A549 (cell line): ENCODE results near the gene GPRC6A. TPM values are rescaled to one million over a fixed set of nuclear protein-coding genes. Genes with fewer than 3 reads are reported as not detected.

ENCODE experiments used
- ATAC-seq, 2 experiments: fragments of 200-7000 bp in 1 of 2; fragments of >200 bp in 1 of 2; cut with Nextera tagmentation in 1 of 2; cut with Tn5 transposase in 1 of 2; 3 replicates each; pipeline versions ENCODE4 v1.8.0 to v1.9.1; 2018 to 2020; ENCODE audit warnings: mild to moderate bottlenecking in 1 of 2, moderate library complexity in 1 of 2
- CTCF ChIA-PET: fragments of 300-600 bp; sonication (Branson Sonifier 250); formaldehyde crosslinking; extraction: SDS; loops from one replicate; lab custom pipeline; 2021; ENCODE audit warnings: antibody characterized with exemption, inconsistent platforms; lab: Yijun Ruan, JAX
- POLR2A ChIA-PET: fragments of 350-600 bp; formaldehyde crosslinking; extraction: SDS; loops from one replicate; lab custom pipeline; 2021; ENCODE audit warnings: antibody characterized with exemption, inconsistent platforms; lab: Yijun Ruan, JAX
- DNase-seq, 2 experiments: peaks; one replicate each; pipeline versions ENCODE4 v3.0.0 to v3.0.0-alpha.2; 2011 to 2016; ENCODE audit warnings: low read depth in 1 of 2, low spot score in 1 of 2
- FAIRE-seq: peaks from 2 replicates; lab custom pipeline; 2011; peaks lifted over from hg19 to GRCh38; lab: Jason Lieb, UNC
- H3K27ac ChIP-seq, 2 experiments: fragments of >200 bp; sonication (Bioruptor Twin); formaldehyde crosslinking; 3 replicates each; pipeline ENCODE4 v1.5.1; 2016 to 2017
- H3K4me1 ChIP-seq: fragments of >200 bp; sonication (Bioruptor Twin); formaldehyde crosslinking; 3 replicates; pipeline ENCODE4 v1.6.1; 2016
- H3K4me2 ChIP-seq: fragments of >200 bp; sonication (Bioruptor Twin); formaldehyde crosslinking; 3 replicates; pipeline ENCODE4 v1.6.1; 2016
- H3K4me3 ChIP-seq: fragments of >200 bp; sonication (Bioruptor Twin); formaldehyde crosslinking; 3 replicates; pipeline ENCODE4 v1.5.1; 2016
- H3K9me3 ChIP-seq: fragments of >200 bp; sonication (Bioruptor Twin); formaldehyde crosslinking; 3 replicates; pipeline ENCODE4 v1.6.1; 2016
- BHLHE40 ChIP-seq: IDR thresholded peaks from 2 replicates; pipeline ENCODE4 v1.6.1; 2012; ENCODE audit warnings: low read depth, low read length, inconsistent platforms
- CBX8 ChIP-seq: fragments of 200-600 bp; sonication (generic); IDR thresholded peaks from 2 replicates; pipeline ENCODE4 v1.6.1; 2016
- CTCF ChIP-seq: fragments of >200 bp; sonication (Bioruptor Twin); formaldehyde crosslinking; IDR thresholded peaks from 3 replicates; pipeline ENCODE4 v1.5.1; 2016
- EHF ChIP-seq: fragments of 250-450 bp; sonication (Bioruptor Pico); IDR thresholded peaks from 2 replicates; pipeline ENCODE4 v1.5.0; 2020; ENCODE audit warnings: mild to moderate bottlenecking
- EHMT2 ChIP-seq: fragments of 200-600 bp; sonication (generic); IDR thresholded peaks from 2 replicates; pipeline ENCODE4 v1.6.1; 2016; ENCODE audit warnings: antibody characterized with exemption, low read depth, mild to moderate bottlenecking, moderate library complexity
- EP300 ChIP-seq, 2 experiments: fragments of >200 bp; sonication (Bioruptor Twin); formaldehyde crosslinking; IDR thresholded peaks; 2 replicates in 1 of 2; 3 replicates in 1 of 2; pipeline ENCODE4 v1.6.1; 2016 to 2017
- FOXS1 ChIP-seq: fragments of 250-450 bp; sonication (Bioruptor Pico); IDR thresholded peaks from 2 replicates; pipeline ENCODE4 v1.5.0; 2020; ENCODE audit warnings: mild to moderate bottlenecking, moderate library complexity
- GATA3 ChIP-seq: IDR thresholded peaks from 2 replicates; pipeline ENCODE4 v1.6.1; 2012; ENCODE audit warnings: borderline replicate concordance
- HOXB13 ChIP-seq: fragments of 250-450 bp; sonication (Bioruptor Pico); IDR thresholded peaks from 2 replicates; pipeline ENCODE4 v1.5.0; 2020; ENCODE audit warnings: low read depth, mild to moderate bottlenecking, moderate library complexity
- JUN ChIP-seq, 2 experiments: fragments of >200 bp; sonication (Bioruptor Twin); formaldehyde crosslinking; IDR thresholded peaks; 2 replicates in 1 of 2; 3 replicates in 1 of 2; pipeline ENCODE4 v1.6.1; 2016 to 2017
- KDM1A ChIP-seq: fragments of 200-600 bp; sonication (generic); IDR thresholded peaks from 2 replicates; pipeline ENCODE4 v1.6.1; 2016; ENCODE audit warnings: low read depth, mild to moderate bottlenecking
- MYC ChIP-seq: IDR thresholded peaks from 2 replicates; pipeline ENCODE4 v1.6.1; 2012; ENCODE audit warnings: mild to moderate bottlenecking, inconsistent platforms, low read length, improper control_type of control experiment, borderline replicate concordance
- NFE2L2 ChIP-seq: fragments of 150-350 bp; conservative IDR thresholded peaks from 2 replicates; pipeline ENCODE4 v1.6.1; 2014; ENCODE audit warnings: low read length
- NPAS2 ChIP-seq: fragments of 250-450 bp; sonication (Bioruptor Pico); IDR thresholded peaks from 2 replicates; pipeline ENCODE4 v1.8.0; 2022; ENCODE audit warnings: mild to moderate bottlenecking, moderate library complexity, borderline replicate concordance
- NR3C1 ChIP-seq: fragments of >200 bp; sonication (Bioruptor Twin); formaldehyde crosslinking; IDR thresholded peaks from 3 replicates; pipeline ENCODE4 v1.6.1; 2017
- POLR2A ChIP-seq: IDR thresholded peaks from 2 replicates; pipeline ENCODE4 v1.6.1; 2012; ENCODE audit warnings: mild to moderate bottlenecking, low read length
- RCOR1 ChIP-seq: fragments of 150-350 bp; IDR thresholded peaks from 2 replicates; pipeline ENCODE4 v1.6.1; 2014; ENCODE audit warnings: antibody characterized with exemption, low read length, low read depth
- REST ChIP-seq: fragments of 200-600 bp; sonication (generic); IDR thresholded peaks from 2 replicates; pipeline ENCODE4 v1.6.1; 2016; ENCODE audit warnings: antibody characterized with exemption, mild to moderate bottlenecking, moderate library complexity
- RFX5 ChIP-seq: fragments of 450-650 bp; IDR thresholded peaks from 2 replicates; pipeline ENCODE4 v1.7.1; 2014; ENCODE audit warnings: antibody characterized with exemption, mild to moderate bottlenecking, moderate library complexity
- RNF2 ChIP-seq: fragments of 200-600 bp; sonication (generic); IDR thresholded peaks from 2 replicates; pipeline ENCODE4 v1.6.1; 2016; ENCODE audit warnings: low read depth, mild to moderate bottlenecking, antibody characterized with exemption, moderate library complexity, borderline replicate concordance
- SMC3 ChIP-seq: fragments of >200 bp; sonication (Bioruptor Twin); formaldehyde crosslinking; IDR thresholded peaks from 3 replicates; pipeline ENCODE4 v1.6.1; 2018; ENCODE audit warnings: inconsistent platforms
- TP53 ChIP-seq: fragments of 250-450 bp; sonication (Bioruptor Pico); IDR thresholded peaks from 2 replicates; pipeline ENCODE4 v1.5.0; 2021; ENCODE audit warnings: mild to moderate bottlenecking, moderate library complexity
- ZC3H11A ChIP-seq: fragments of 450-650 bp; IDR thresholded peaks from 2 replicates; pipeline ENCODE4 v1.6.1; 2014; ENCODE audit warnings: antibody characterized with exemption, mild to moderate bottlenecking
- ZNF302 ChIP-seq: fragments of 250-450 bp; sonication (Bioruptor Pico); IDR thresholded peaks from 2 replicates; pipeline ENCODE4 v1.9.0; 2021; ENCODE audit warnings: inconsistent platforms, mild to moderate bottlenecking, moderate library complexity
- WGBS: methylation state at CpG from one replicate; pipeline ENCODE4 v1.1.6; 2017; ENCODE audit errors: missing lambda C conversion rate; 5-methylcytosine and 5-hydroxymethylcytosine counted together
- polyA plus RNA-seq, 4 experiments: library from polyadenylated mRNA; depleted of rRNA in 3 of 4; stranded (reverse); fragments of >200 nt; fragmentation: RNase III in 1 of 4; extraction: RNeasy Plus Mini Kit Qiagen cat#74134 plus additional on column Dnase treatment in 1 of 4; gene quantifications; 2 replicates in 3 of 4; 3 replicates in 1 of 4; pipeline ENCODE4 v1.2.3, GENCODE V29; 2011 to 2017
- TF ChIP-seq, protein P1 (sequence below): fragments of >200 bp; sonication (Bioruptor Twin); formaldehyde crosslinking; IDR thresholded peaks from 2 replicates; pipeline ENCODE4 v1.6.1; 2016

The GPRC6A gene
- polyA plus RNA-seq, 2 of the 4 experiments (the other 2 are of a cell fraction): not detected

GRCh38 chr6:116762235-116762634 lies 66.6 kb downstream of the GPRC6A start:
- Histone ChIP-seq H3K9me3 (no peaks in the 10 kb centered on the region), H3K4me1 (no peaks in the 10 kb centered on the region), H3K4me3 (no peak overlapping the region), H3K27ac (no peak overlapping the region), H3K4me2 (no peak overlapping the region)
- TF ChIP-seq HOXB13 (CRISPR knock-in tag) (no peak), NPAS2 (CRISPR knock-in tag) (no peak), RFX5 (no peak), FOXS1 (CRISPR knock-in tag) (no peak), ZC3H11A (no peak), EP300 (IDR thresholded peaks at IDR 0.05) (no peak), NFE2L2 (no peak), POLR2A (no peak), REST (no peak), RCOR1 (no peak), SMC3 (no peak), NR3C1 (no peak), CTCF (no peak), BHLHE40 (no peak), TP53 (no peak), EHF (CRISPR knock-in tag) (no peak), KDM1A (no peak)
- TF ChIP-seq, protein P1, sequence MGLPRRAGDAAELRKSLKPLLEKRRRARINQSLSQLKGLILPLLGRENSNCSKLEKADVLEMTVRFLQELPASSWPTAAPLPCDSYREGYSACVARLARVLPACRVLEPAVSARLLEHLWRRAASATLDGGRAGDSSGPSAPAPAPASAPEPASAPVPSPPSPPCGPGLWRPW: no peak
- no peak for DNase-seq
- no peak for FAIRE-seq
- ATAC-seq: no peak
- CTCF ChIA-PET: interaction anchor here (0.6 kb wide), 1 partner anchor 1258 kb away, joined by 3 read pairs; no protein-coding TSS in a partner anchor
- POLR2A ChIA-PET: no interaction called here
- 63% methylated on average over 1 of the region's 1 CpG for WGBS

- Histone ChIP-seq H3K9me3 (no peaks in the 10 kb centered on the region), H3K4me2 (no peak overlapping the region), H3K4me1 (no peaks in the 10 kb centered on the region), H3K27ac (no peak overlapping the region), H3K4me3 (no peak overlapping the region)
- DNase-seq (no peak), FAIRE-seq (no peak), ATAC-seq (no peak)
- TF ChIP-seq NR3C1: no peak
- no peak for TF ChIP-seq GATA3
- TF ChIP-seq KDM1A: no peak
- TF ChIP-seq NPAS2 (CRISPR knock-in tag): no peak
- TF ChIP-seq EHMT2: no peak
- no peak for TF ChIP-seq CBX8
- no peak for TF ChIP-seq JUN (IDR thresholded peaks at IDR 0.05)
- TF ChIP-seq MYC: no peak
- no peak for TF ChIP-seq ZNF302 (CRISPR knock-in tag)
- TF ChIP-seq RNF2: no peak
- 65% methylated on average over 4 of the region's 4 CpGs for WGBS
- ChIA-PET CTCF (interaction anchor here (0.6 kb wide), 1 partner anchor 1257 kb away, joined by 3 read pairs; no protein-coding TSS in a partner anchor), POLR2A (no interaction called here)
Measured at GRCh38 chr6:116761779-116762178, 67.1 kb downstream of the GPRC6A start.
